H1 (cell line): ENCODE results near the gene CISH. TPM values are rescaled to one million over a fixed set of nuclear protein-coding genes. Genes with fewer than 3 reads are reported as not detected.
A peak's percentile ranks its signal among the peaks of the same experiment; 100 is the strongest.

Experiments
- ASH2L ChIP-seq: fragments of 200-600, 300-600 bp; sonication (generic); IDR thresholded peaks from one replicate; pipeline ENCODE4 v1.7.1; 2017; ENCODE audit warnings: low read length
- BRCA1 ChIP-seq: IDR thresholded peaks from 2 replicates; pipeline ENCODE4 v1.6.1; 2012; ENCODE audit warnings: low read depth, low read length, improper control_type of control experiment
- CBX5 ChIP-seq: fragments of 300-800, 300-1000 bp; sonication (generic); IDR thresholded peaks from 2 replicates; pipeline ENCODE4 v1.7.1; 2016; ENCODE audit warnings: antibody characterized with exemption, low read length, low read depth
- CHD1 ChIP-seq: IDR thresholded peaks from 2 replicates; pipeline ENCODE4 v1.6.1; 2012; ENCODE audit warnings: low read depth, low read length, improper control_type of control experiment
- EZH2 ChIP-seq: fragments of 200-600 bp; sonication (generic); IDR thresholded peaks from 2 replicates; pipeline ENCODE4 v1.7.1; 2012; ENCODE audit warnings: low read depth, mild to moderate bottlenecking, moderate library complexity, low read length, inconsistent platforms; ENCODE audit not compliant: severe bottlenecking
- KDM4A ChIP-seq: IDR thresholded peaks from one replicate; pipeline ENCODE4 v1.7.1; 2012; ENCODE audit warnings: low read depth, mild to moderate bottlenecking, moderate library complexity, low read length, inconsistent platforms; ENCODE audit not compliant: severe bottlenecking
- NANOG ChIP-seq: IDR thresholded peaks from 2 replicates; pipeline ENCODE4 v1.6.1; 2011; ENCODE audit warnings: low read length, low read depth, mild to moderate bottlenecking, inconsistent platforms; ENCODE audit not compliant: insufficient read depth, poor library complexity, severe bottlenecking
- NRF1 ChIP-seq: IDR thresholded peaks from 2 replicates; pipeline ENCODE4 v1.6.1; 2011; ENCODE audit warnings: mild to moderate bottlenecking, low read depth, low read length, improper control_type of control experiment
- PHF8 ChIP-seq: fragments of 200-600 bp; sonication (generic); conservative IDR thresholded peaks from 2 replicates; pipeline ENCODE4 v1.7.1; 2012; ENCODE audit warnings: low read depth, mild to moderate bottlenecking, inconsistent platforms, low read length, moderate library complexity
- POLR2A ChIP-seq, 2 experiments: IDR thresholded peaks; 1 replicate in 1 of 2; 2 replicates in 1 of 2; pipeline ENCODE4 v1.6.1; 2011; ENCODE audit warnings: low read depth in 2 of 2, low read length in 2 of 2, mild to moderate bottlenecking in 2 of 2; ENCODE audit errors: control extremely low read depth in 1 of 2
- RAD21 ChIP-seq, 2 experiments: IDR thresholded peaks in 1 of 2; conservative IDR thresholded peaks in 1 of 2; 2 replicates each; pipeline ENCODE4 v1.6.1; 2011; ENCODE audit warnings: low read depth in 2 of 2, low read length in 2 of 2, improper control_type of control experiment in 1 of 2, inconsistent platforms in 1 of 2, mild to moderate bottlenecking in 1 of 2, moderate library complexity in 1 of 2
- RNF2 ChIP-seq: fragments of 200-900, 300-1000 bp; sonication (generic); IDR thresholded peaks from 2 replicates; pipeline ENCODE4 v1.7.1; 2016; ENCODE audit warnings: borderline replicate concordance, low read depth, mild to moderate bottlenecking, antibody characterized with exemption, low read length; ENCODE audit not compliant: poor library complexity, severe bottlenecking; ENCODE audit errors: missing control alignments
- RXRA ChIP-seq: IDR thresholded peaks from 2 replicates; pipeline ENCODE4 v1.6.1; 2011; ENCODE audit warnings: low read depth, mild to moderate bottlenecking, low read length, moderate library complexity; ENCODE audit not compliant: insufficient read depth
- SIN3A ChIP-seq, 2 experiments: IDR thresholded peaks in 1 of 2; conservative IDR thresholded peaks in 1 of 2; 2 replicates each; pipeline ENCODE4 v1.6.1; 2011 to 2012; ENCODE audit warnings: low read length in 2 of 2, improper control_type of control experiment in 1 of 2, low read depth in 1 of 2, mild to moderate bottlenecking in 1 of 2
- SP4 ChIP-seq: IDR thresholded peaks from 2 replicates; pipeline ENCODE4 v1.6.1; 2012; ENCODE audit warnings: low read length, inconsistent platforms
- SRF ChIP-seq: IDR thresholded peaks from 2 replicates; pipeline ENCODE4 v1.6.1; 2011; ENCODE audit warnings: mild to moderate bottlenecking, low read depth, low read length, moderate library complexity
- TBP ChIP-seq: IDR thresholded peaks from 2 replicates; pipeline ENCODE4 v1.6.1; 2011; ENCODE audit warnings: low read depth, low read length, improper control_type of control experiment
- YY1 ChIP-seq: IDR thresholded peaks from 2 replicates; pipeline ENCODE4 v1.6.1; 2011; ENCODE audit warnings: low read depth, mild to moderate bottlenecking, low read length
- ZNF274 ChIP-seq: IDR thresholded peaks from 2 replicates; pipeline ENCODE4 v1.7.0; 2012; ENCODE audit warnings: low read length, borderline replicate concordance; ENCODE audit errors: extremely low read depth
- polyA plus RNA-seq, 7 experiments: library from polyadenylated mRNA; depleted of rRNA in 3 of 7; stranded (reverse) in 5 of 7; unstranded in 2 of 7; fragments of >200 nt in 5 of 7; fragments of 200-250 nt in 2 of 7; gene quantifications; 1 replicate in 5 of 7; 2 replicates in 1 of 7; 4 replicates in 1 of 7; pipeline versions ENCODE4 v1.2.1 to v1.2.3, GENCODE V29; 2011 to 2013; ENCODE audit warnings: missing spikeins in 2 of 7, mixed read lengths in 2 of 7
- total RNA-seq: library from RNA; stranded (reverse); fragmentation: NEBNext Ultra II Directional; extraction: Animal tissue kit (Norgen Biotek cat#: 25700); gene quantifications from 2 replicates; pipeline ENCODE4 v1.2.1, GENCODE V29; 2021
- TF ChIP-seq, protein P1 (sequence below): IDR thresholded peaks from 2 replicates; pipeline ENCODE4 v1.6.1; 2012; ENCODE audit warnings: inconsistent platforms
- TF ChIP-seq, protein P2 (sequence below): IDR thresholded peaks from 2 replicates; pipeline ENCODE4 v1.6.1; 2012; ENCODE audit warnings: inconsistent platforms
- TF ChIP-seq, protein P3 (sequence below): IDR thresholded peaks from 2 replicates; pipeline ENCODE4 v1.6.1; 2011; ENCODE audit warnings: low read length, improper control_type of control experiment

Gene CISH
- total and polyA plus RNA-seq, 2 of the 8 experiments (the other 6 are each of a cell fraction or from before 2014, with no cell fraction given): 1.9 to 2.2 TPM

DNA sequence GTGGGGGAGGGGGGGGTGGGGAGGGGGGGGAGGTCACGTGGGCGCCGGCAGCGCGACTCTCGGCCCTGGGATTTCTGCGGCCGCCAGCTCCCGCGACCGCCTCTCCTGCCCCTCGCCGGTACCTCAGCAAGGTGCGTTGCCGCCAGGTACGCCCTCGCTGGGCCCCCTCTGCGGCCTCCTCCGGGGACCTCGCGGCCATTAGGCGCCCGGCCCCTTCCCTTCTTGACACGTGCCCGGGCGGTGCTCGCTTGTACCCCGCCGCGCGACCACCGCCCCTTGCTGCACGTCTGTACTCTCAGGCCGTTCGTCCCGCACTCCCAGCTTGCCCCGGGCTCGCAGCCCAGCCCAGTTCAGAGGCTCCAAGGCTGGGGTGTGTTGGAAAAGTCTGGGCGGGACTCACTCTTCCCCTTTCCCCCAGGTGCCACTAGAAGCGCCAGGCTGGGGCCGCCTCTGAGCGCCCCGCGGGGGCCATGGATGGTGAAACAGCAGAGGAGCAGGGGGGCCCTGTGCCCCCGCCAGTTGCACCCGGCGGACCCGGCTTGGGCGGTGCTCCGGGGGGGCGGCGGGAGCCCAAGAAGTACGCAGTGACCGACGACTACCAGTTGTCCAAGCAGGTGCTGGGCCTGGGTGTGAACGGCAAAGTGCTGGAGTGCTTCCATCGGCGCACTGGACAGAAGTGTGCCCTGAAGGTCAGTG, 5.7 kb upstream of the CISH start, which contains the start of gene MAPKAPK3 (continued):
- TF ChIP-seq SRF (no peak), BRCA1 (no peak), KDM4A (peak; percentile 69), CBX5 (no peak), SIN3A (conservative IDR thresholded peaks at IDR 0.05 in 1 of 2, IDR thresholded peaks at IDR 0.05 in 1 of 2; ENCODE audit: low read depth in 1 of 2, low read length in 2 of 2) (0 out of 4 replicates have a peak, but pooled peaks have one; percentile 7 to 13), RAD21 (IDR thresholded peaks at IDR 0.05 in 1 of 2, conservative IDR thresholded peaks at IDR 0.05 in 1 of 2; ENCODE audit: low read depth in 2 of 2, low read length in 2 of 2) (no peak), ASH2L (peak; percentile 15), TBP (peak; percentile 72), POLR2A (IDR thresholded peaks at IDR 0.05; ENCODE audit: control extremely low read depth in 1 of 2, low read depth in 2 of 2, low read length in 2 of 2) (no peak; a peak in 1 of 3 replicates), PHF8 (peak; percentile 59; the same call in 1 of the 2 replicates), NANOG (no peak), YY1 (peak; percentile 78), SP4 (no peak), ZNF274 (no peak), EZH2 (no peak), CHD1 (no peak), NRF1 (no peak), RNF2 (no peak), RXRA (no peak)
- TF ChIP-seq, protein P1, sequence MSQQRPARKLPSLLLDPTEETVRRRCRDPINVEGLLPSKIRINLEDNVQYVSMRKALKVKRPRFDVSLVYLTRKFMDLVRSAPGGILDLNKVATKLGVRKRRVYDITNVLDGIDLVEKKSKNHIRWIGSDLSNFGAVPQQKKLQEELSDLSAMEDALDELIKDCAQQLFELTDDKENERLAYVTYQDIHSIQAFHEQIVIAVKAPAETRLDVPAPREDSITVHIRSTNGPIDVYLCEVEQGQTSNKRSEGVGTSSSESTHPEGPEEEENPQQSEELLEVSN: peak; percentile 74; the same call in 1 of the 2 replicates
- TF ChIP-seq, protein P2, sequence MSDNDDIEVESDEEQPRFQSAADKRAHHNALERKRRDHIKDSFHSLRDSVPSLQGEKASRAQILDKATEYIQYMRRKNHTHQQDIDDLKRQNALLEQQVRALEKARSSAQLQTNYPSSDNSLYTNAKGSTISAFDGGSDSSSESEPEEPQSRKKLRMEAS: peak; percentile 81
- TF ChIP-seq, protein P3, sequence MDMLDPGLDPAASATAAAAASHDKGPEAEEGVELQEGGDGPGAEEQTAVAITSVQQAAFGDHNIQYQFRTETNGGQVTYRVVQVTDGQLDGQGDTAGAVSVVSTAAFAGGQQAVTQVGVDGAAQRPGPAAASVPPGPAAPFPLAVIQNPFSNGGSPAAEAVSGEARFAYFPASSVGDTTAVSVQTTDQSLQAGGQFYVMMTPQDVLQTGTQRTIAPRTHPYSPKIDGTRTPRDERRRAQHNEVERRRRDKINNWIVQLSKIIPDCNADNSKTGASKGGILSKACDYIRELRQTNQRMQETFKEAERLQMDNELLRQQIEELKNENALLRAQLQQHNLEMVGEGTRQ: peak; percentile 57
